Astrocyte (in vitro differentiated cells and primary cell): ENCODE results near the gene PCDHGA12.

Experiments used
- EZH2 ChIP-seq: IDR thresholded peaks from 2 replicates; pipeline ENCODE4 v1.6.1; 2012; ENCODE audit warnings: mild to moderate bottlenecking, low read length, inconsistent platforms; ENCODE audit not compliant: insufficient read depth
- TF ChIP-seq, protein P1 (sequence below): IDR thresholded peaks from 2 replicates; pipeline ENCODE4 v1.5.1; 2011; ENCODE audit warnings: low read depth, mild to moderate bottlenecking, inconsistent platforms, low read length, moderate library complexity; ENCODE audit not compliant: insufficient read depth

DNA sequence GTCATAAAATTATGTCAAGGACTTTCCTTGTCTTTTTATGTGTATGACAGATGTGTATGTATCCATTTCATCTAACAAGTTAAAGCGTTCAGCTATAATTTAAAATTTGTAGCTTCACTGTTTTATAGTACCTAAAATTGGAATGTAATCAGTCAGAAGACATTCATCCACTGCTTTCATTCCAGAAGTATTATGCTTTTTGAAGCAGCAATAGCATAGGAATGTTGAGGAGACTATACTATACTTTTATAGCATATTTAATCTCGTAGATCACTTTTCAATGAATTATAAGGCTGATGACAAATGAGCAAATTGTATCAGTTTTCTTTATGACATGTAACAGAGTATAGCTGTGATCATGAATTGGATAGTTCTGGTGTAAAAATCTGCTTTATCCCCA, 6.9 kb downstream of the PCDHGA12 start:
- TF ChIP-seq EZH2 = no peak
- TF ChIP-seq, protein P1, sequence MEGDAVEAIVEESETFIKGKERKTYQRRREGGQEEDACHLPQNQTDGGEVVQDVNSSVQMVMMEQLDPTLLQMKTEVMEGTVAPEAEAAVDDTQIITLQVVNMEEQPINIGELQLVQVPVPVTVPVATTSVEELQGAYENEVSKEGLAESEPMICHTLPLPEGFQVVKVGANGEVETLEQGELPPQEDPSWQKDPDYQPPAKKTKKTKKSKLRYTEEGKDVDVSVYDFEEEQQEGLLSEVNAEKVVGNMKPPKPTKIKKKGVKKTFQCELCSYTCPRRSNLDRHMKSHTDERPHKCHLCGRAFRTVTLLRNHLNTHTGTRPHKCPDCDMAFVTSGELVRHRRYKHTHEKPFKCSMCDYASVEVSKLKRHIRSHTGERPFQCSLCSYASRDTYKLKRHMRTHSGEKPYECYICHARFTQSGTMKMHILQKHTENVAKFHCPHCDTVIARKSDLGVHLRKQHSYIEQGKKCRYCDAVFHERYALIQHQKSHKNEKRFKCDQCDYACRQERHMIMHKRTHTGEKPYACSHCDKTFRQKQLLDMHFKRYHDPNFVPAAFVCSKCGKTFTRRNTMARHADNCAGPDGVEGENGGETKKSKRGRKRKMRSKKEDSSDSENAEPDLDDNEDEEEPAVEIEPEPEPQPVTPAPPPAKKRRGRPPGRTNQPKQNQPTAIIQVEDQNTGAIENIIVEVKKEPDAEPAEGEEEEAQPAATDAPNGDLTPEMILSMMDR = no peak
